GM18951 (cell line): ENCODE results near the gene TMEM198.
A peak's percentile ranks its signal among the peaks of the same experiment; 100 is the strongest.

Source experiments
- POLR2A ChIP-seq: IDR thresholded peaks from 4 replicates; pipeline ENCODE4 v1.6.1; 2011; ENCODE audit warnings: mild to moderate bottlenecking; ENCODE audit not compliant: insufficient read length, insufficient read depth; ENCODE audit errors: extremely low read depth
- in situ Hi-C: fragments of 300-500 bp; cut with MboI; formaldehyde crosslinking; loops from one replicate; pipeline ENCODE4 v1.12.0; 2022; ENCODE audit warnings: low sequenced_read_pairs, mixed read lengths, inconsistent platforms; ENCODE audit not compliant: unreplicated experiment

The TMEM198 gene

DNA sequence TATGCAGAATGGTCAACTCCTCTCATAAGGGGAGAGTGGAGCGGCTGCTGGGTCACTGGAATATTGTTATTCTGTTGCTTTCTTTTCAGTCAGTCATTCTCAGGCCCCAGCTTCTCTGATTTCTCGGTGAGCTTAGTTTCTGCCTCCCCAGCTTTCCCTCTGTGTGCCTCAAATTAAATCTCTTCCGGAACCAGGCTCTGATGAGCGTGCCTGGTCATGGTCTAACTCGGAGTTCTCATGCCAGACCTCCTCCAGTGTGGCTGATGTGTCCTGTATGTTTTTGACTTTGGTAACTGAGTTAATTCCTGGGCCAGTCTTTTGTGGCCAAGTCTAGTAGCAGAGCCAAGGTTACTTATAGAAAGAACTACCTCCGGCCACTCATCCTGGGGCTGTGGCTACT, 48.9 kb downstream of the TMEM198 start:
- in situ Hi-C loops = no loop called here
- TF ChIP-seq POLR2A = no peak

DNA sequence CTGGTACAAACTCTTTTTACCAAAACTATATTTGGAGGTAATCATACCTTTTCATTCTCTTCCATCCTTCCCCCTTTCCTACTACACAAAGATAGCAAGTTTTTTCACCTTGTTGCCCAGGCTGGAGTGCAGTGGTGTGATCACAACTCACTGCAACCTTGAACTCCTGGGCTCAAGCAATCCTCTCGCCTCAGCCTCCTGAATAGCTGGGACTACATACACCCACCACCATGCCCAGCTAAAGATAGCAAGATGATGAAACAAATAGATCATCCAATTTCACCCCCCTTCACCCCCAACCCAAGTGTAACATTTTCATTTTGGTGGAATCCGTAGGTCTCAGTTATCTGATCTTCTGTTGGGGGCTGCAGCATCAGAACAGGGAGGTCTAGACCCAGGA, 49.3 kb downstream of the TMEM198 start:
- TF ChIP-seq POLR2A = no peak
- in situ Hi-C loops = no loop called here

DNA sequence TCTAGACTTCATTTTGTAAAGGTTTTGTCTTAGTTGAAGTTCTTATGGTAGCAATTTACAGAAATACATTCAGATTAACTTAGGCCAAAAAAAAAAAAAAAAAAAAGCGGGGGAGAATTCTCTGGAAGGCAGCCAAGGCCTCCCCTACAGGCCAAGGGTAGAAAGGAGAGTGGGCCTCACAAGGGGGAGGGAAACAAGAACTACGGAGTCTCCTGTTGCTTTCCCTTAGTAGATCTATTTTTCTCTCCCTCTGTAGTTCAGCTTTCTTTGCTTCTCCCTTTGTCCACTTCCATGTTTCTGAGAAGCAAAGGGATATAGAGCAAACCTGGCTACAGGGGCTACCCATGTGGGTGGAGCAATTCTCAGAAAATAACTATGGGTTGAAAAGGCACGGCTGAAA, 51.4 kb downstream of the TMEM198 start:
- TF ChIP-seq POLR2A = no peak
- in situ Hi-C loops = no loop called here

DNA sequence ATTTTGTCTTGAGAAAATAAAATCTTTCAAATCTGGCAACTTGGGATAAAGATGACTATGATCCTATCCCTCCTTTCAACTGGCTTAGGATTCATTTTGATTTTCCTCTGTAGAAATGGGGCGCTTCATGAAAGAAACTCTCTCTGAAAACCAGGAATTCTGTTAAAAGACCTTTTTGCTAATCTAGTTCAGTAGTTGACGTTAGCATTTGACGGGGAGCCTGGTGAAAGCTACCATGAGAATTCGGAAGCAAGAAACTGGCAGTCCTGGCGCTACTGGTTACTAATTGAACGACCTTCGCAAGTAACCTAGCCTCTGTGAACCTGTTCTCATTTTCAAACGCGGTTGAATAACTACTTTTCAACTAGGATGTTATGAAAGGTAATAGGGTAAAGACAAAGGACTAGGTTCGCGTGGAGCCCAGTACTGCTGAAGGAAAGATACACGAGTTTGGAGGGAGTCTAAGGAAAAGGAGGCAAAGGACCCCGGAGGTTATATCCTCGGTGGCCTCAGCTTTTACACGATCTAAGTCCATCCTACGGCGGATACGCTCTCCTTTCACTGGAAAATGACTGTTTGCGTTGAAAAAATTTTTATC, 53.2 kb downstream of the TMEM198 start:
- no peak for TF ChIP-seq POLR2A
- in situ Hi-C loops = no loop called here

DNA sequence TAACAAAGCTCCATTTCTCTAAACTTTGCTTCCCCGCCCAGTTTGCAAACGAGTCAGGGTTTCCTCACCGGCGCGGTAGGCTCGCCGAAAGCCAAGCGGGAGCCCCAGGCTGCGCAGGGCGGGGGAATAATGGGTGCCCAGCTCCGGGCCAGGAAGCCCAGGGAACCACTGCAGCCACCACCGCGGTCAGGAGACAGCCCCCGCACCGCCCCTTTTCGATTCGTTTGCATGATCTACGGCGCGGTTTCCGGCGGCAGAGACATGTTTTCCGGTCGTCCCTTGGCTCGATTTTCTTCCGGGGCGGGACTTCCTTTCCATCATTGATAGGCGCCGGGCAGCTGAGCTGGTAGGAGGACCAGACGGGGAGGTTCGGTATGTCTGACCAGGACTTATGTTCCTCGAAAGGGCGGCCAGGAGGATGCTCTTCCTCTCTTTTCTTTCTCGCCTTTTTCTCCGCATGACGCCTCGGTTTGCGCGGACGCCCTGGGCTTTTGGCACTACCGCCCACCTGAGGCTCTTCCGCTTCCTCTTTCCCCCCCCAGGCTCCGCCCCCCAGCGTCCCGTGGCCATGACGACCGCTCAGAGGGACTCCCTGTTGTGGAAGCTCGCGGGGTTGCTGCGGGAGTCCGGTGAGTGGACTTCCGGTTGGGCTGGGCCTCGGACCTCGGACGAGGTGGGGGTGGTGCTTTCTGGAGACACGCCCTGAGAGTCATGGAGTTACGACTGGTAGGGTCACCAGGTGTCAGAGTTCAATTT, 53.9 kb downstream of the TMEM198 start, which contains the start of gene STK11IP:
TSS of gene STK11IP (plus strand) at position 306 of the 756 bp plus-strand sequence. CDS start at position 569, 263 bp downstream.
- in situ Hi-C loops = no loop called here
- TF ChIP-seq POLR2A = peak; percentile 97

DNA sequence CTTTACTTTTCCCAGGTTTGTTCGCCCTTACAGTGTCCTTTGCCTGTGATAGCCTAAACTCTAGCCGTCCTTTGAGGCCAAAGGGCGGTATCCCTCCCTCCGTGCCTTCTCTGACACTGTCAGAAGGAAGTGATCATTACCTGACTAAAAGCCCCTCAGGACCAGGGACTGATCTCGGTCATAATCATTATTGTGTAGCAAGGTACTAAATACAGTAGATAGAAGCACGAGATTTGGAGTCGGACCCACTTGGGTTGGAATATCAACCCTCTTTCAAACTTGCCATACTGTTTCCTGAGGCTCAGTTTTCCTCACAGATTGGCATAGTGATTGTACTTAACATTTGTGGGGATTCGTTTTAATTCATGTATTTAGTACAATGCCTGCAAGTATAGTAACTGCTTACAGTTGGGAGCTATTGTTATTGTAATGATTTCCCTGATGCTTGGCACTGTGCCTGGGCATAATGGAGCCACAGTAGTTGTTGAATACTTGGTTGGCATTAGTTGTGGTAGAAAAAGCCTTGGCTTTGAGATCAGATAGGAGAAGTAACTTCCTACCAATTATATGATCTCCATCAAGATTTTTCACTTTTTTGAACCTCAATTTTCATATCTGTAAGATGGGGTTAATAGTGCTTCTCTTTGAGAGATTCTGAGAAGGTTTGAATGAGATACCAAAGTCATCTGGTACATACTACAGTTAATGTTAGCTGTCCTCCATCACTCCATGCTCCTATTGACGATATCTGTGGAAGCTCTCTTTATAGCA, 54.7 kb downstream of the TMEM198 start:
- TF ChIP-seq POLR2A = peak; percentile 5
- in situ Hi-C loops = no loop called here
